Neuronal stem cell (in vitro differentiated cells): ENCODE measurements around the gene BCL6.

Source experiments
- DNase-seq: peaks from one replicate; pipeline ENCODE4 v3.0.0-alpha.2; 2013; ENCODE audit warnings: low spot score
- H2AFZ ChIP-seq: one replicate; pipeline ENCODE4 v1.6.1; 2013; ENCODE audit warnings: mild to moderate bottlenecking, low read length, inconsistent platforms
- H2AK5ac ChIP-seq: 2 replicates; pipeline ENCODE4 v1.6.1; 2013; ENCODE audit warnings: low read depth, mild to moderate bottlenecking, inconsistent platforms, low read length, moderate library complexity, mixed read lengths
- H2BK120ac ChIP-seq: 2 replicates; pipeline ENCODE4 v1.6.1; 2013; ENCODE audit warnings: low read depth, mild to moderate bottlenecking, inconsistent platforms, low read length, moderate library complexity, mixed read lengths
- H2BK12ac ChIP-seq: one replicate; pipeline ENCODE4 v1.6.1; 2013; ENCODE audit warnings: low read length, inconsistent platforms
- H2BK15ac ChIP-seq: 2 replicates; pipeline ENCODE4 v1.6.1; 2013; ENCODE audit warnings: mild to moderate bottlenecking, low read length, inconsistent platforms, mixed read lengths
- H2BK5ac ChIP-seq: one replicate; pipeline ENCODE4 v1.6.1; 2013; ENCODE audit warnings: inconsistent platforms, mild to moderate bottlenecking, low read length, moderate library complexity
- H3K14ac ChIP-seq: one replicate; pipeline ENCODE4 v1.6.1; 2013; ENCODE audit warnings: low read length, inconsistent platforms
- H3K18ac ChIP-seq: 2 replicates; pipeline ENCODE4 v1.6.1; 2013; ENCODE audit warnings: low read length, inconsistent platforms
- H3K23ac ChIP-seq: 2 replicates; pipeline ENCODE4 v1.6.1; 2013; ENCODE audit warnings: low read depth, mild to moderate bottlenecking, mixed read lengths, low read length, inconsistent platforms; ENCODE audit not compliant: poor library complexity
- H3K27ac ChIP-seq: replicated peaks from 3 replicates; pipeline ENCODE4 v1.5.1; 2013; ENCODE audit warnings: low read length, inconsistent platforms
- H3K27me3 ChIP-seq, 3 experiments: 2 replicates each; pipeline ENCODE4 v1.6.1; 2013; ENCODE audit warnings: low read length in 3 of 3, mild to moderate bottlenecking in 2 of 3, inconsistent platforms in 1 of 3, low read depth in 1 of 3, mixed read lengths in 1 of 3, moderate library complexity in 1 of 3; ENCODE audit not compliant: control insufficient read depth in 3 of 3, insufficient read depth in 3 of 3
- H3K36me3 ChIP-seq, 2 donors: replicated peaks in 1 of 2; 2 replicates each; pipeline ENCODE4 v1.6.1; 2013; ENCODE audit warnings: low read length in 2 of 2; ENCODE audit not compliant: control insufficient read depth in 2 of 2, insufficient read depth in 2 of 2
- H3K4ac ChIP-seq: 2 replicates; pipeline ENCODE4 v1.6.1; 2013; ENCODE audit warnings: inconsistent platforms, mild to moderate bottlenecking, low read length, moderate library complexity
- H3K4me1 ChIP-seq, 2 donors: 1 replicate in 1 of 2; 2 replicates in 1 of 2; pipeline ENCODE4 v1.6.1; 2013; ENCODE audit warnings: low read length in 2 of 2, low read depth in 1 of 2; ENCODE audit not compliant: control insufficient read depth in 2 of 2, insufficient read depth in 1 of 2
- H3K4me2 ChIP-seq: one replicate; pipeline ENCODE4 v1.6.1; 2013; ENCODE audit warnings: mild to moderate bottlenecking, low read length, inconsistent platforms; ENCODE audit not compliant: insufficient read depth, poor library complexity, severe bottlenecking
- H3K4me3 ChIP-seq, 2 donors: 2 replicates each; pipeline ENCODE4 v1.5.1; 2013; ENCODE audit warnings: low read length in 2 of 2, mild to moderate bottlenecking in 2 of 2, inconsistent platforms in 1 of 2, moderate library complexity in 1 of 2
- H3K79me1 ChIP-seq: one replicate; pipeline ENCODE4 v1.6.1; 2013; ENCODE audit warnings: low read depth, mild to moderate bottlenecking, inconsistent platforms, low read length, moderate library complexity
- H3K9ac ChIP-seq: one replicate; pipeline ENCODE4 v1.6.1; 2013; ENCODE audit warnings: mild to moderate bottlenecking, low read depth, low read length, inconsistent platforms; ENCODE audit not compliant: poor library complexity
- H3K9me3 ChIP-seq, 2 donors: replicated peaks in 1 of 2; 2 replicates each; pipeline versions ENCODE3 to v1.6.1; 2013; ENCODE audit warnings: low read length in 2 of 2, mild to moderate bottlenecking in 2 of 2, inconsistent platforms in 1 of 2, low read depth in 1 of 2, mixed read lengths in 1 of 2, moderate library complexity in 1 of 2; ENCODE audit not compliant: control insufficient read depth in 2 of 2, insufficient read depth in 1 of 2
- H4K8ac ChIP-seq: one replicate; pipeline ENCODE4 v1.6.1; 2013; ENCODE audit warnings: low read depth, mild to moderate bottlenecking, inconsistent platforms, low read length, moderate library complexity
- H4K91ac ChIP-seq: one replicate; pipeline ENCODE4 v1.6.1; 2013; ENCODE audit warnings: low read length, low read depth, mild to moderate bottlenecking, inconsistent platforms; ENCODE audit not compliant: poor library complexity
- WGBS, 2 donors: extraction: QIAGEN DNeasy Blood & Tissue Kit; methylation state at CpG; one replicate each; pipeline ENCODE4 v1.1.7; 2013; ENCODE audit warnings: missing lambda C conversion rate in 2 of 2, mixed read lengths in 1 of 2; ENCODE audit not compliant: insufficient read length in 2 of 2, insufficient replicate concordance in 1 of 2; ENCODE audit errors: extremely low coverage in 2 of 2; 5-methylcytosine and 5-hydroxymethylcytosine counted together

The BCL6 gene

DNA sequence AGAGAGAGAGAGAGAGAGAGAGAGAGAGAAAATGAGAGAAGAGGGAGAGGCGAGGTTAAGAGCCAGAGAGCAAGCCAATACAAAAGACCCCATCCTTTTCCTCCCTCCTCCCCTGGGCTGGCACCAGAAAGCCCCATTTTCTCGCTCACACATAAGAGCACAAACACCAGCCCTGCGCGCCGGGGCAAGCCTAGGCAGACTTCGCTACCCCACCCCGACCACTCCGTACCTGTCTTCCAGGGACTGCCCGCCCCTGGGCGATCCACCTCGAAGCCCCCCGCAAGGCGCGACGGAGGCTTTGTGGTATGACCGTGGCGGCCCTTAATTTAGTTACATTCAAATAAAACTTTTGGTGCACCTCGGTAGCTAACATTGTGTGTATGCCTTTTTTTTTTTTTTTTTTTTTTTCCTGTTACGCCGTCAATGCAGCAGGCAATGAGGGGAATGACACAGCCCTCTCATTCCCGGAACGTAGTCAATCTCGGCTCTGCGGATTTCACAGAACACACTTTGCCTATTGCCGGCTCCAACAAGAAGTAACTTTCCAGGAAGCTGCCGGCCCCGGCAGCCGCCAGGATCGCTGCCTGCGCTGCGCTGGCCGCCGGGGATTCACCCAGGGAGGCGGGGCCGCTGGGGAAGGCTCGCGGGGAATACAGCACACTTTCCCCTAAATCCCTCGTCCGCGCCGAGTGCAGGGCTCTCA is 7.7 kb downstream of the BCL6 start:
- no peaks in the 10 kb centered on the region for H3K9me3 ChIP-seq
- no peak overlapping the region for H2BK15ac ChIP-seq
- DNase-seq = no peak
- no peak overlapping the region for H3K4ac ChIP-seq
- H2BK120ac ChIP-seq = no peak overlapping the region
- H3K4me3 ChIP-seq = peak overlapping the region; percentile 54 to 78
- H3K79me1 ChIP-seq = no peaks in the 10 kb centered on the region
- no peak overlapping the region for H3K14ac ChIP-seq
- H3K4me1 ChIP-seq = peaks cover 11 to 14% of the 10 kb centered on the region in 2 donors
- no peak overlapping the region for H3K27ac ChIP-seq
- peaks cover 0 to 8% (median 0%) of the 10 kb centered on the region in 3 experiments for H3K27me3 ChIP-seq
- H2BK5ac ChIP-seq = no peak overlapping the region
- H3K23ac ChIP-seq = no peak overlapping the region
- peak overlapping the region; percentile 88 for H2AFZ ChIP-seq
- H3K4me2 ChIP-seq = peak overlapping the region; percentile 96
- no peak overlapping the region for H2BK12ac ChIP-seq
- peak overlapping the region; percentile 51 for H3K18ac ChIP-seq
- H4K8ac ChIP-seq = no peak overlapping the region
- no peak overlapping the region for H4K91ac ChIP-seq
- H2AK5ac ChIP-seq = no peak overlapping the region
- H3K36me3 ChIP-seq = peaks cover 6 to 7% of the 10 kb centered on the region in 2 donors
- H3K9ac ChIP-seq = no peak overlapping the region
- WGBS, 2 donors = no CpG with 5 or more reads among the region's 41 CpGs

- H3K79me1 ChIP-seq = no peaks in the 10 kb centered on the region
- H3K23ac ChIP-seq = no peak overlapping the region
- no peak overlapping the region for H4K91ac ChIP-seq
- H3K9ac ChIP-seq = no peak overlapping the region
- no peak overlapping the region for H3K4ac ChIP-seq
- no peak overlapping the region for H4K8ac ChIP-seq
- no peak overlapping the region for H2BK12ac ChIP-seq
- H3K18ac ChIP-seq = no peak overlapping the region
- no peak overlapping the region for H2BK15ac ChIP-seq
- H2AFZ ChIP-seq = peak overlapping the region; percentile 88
- peaks cover 11 to 14% of the 10 kb centered on the region in 2 donors for H3K4me1 ChIP-seq
- H3K27ac ChIP-seq = no peak overlapping the region
- H2AK5ac ChIP-seq = no peak overlapping the region
- no peak overlapping the region for H3K14ac ChIP-seq
- H2BK5ac ChIP-seq = no peak overlapping the region
- H3K36me3 ChIP-seq = peaks cover 7 to 8% of the 10 kb centered on the region in 2 donors
- peak overlapping the region in 1 of 2 donors; percentile 54 for H3K4me3 ChIP-seq
- peak overlapping the region; percentile 96 for H3K4me2 ChIP-seq
- H2BK120ac ChIP-seq = no peak overlapping the region
- no peaks in the 10 kb centered on the region for H3K9me3 ChIP-seq
- no peak for DNase-seq
- WGBS, 2 donors = no CpG with 5 or more reads among the region's 4 CpGs
- peaks cover 0 to 8% (median 0%) of the 10 kb centered on the region in 3 experiments for H3K27me3 ChIP-seq
Observed at GRCh38 chr3:187737006-187737367, 8.3 kb downstream of the BCL6 start.

DNA sequence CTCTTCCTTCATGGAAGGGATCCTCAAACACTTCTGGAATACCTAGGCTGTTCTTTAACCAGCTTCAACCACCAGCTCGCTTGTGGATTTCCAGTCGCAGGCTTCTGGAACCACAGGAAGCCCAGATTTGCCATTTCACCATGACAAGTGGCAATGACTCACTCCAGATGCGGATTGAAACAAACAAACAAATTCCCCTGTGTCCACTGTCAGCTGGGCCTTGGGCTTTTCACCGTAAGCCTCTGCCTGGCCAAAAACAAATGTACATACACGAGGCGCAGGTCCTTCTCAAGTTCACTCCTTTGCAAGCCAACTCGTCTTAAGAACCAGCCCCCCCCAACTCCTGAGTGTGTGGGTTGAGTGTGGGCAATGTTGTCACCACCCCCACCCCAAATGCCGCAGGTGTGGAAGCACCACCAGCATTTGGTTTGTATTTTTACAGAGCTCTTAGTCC is 8.8 kb downstream of the BCL6 start:
- Histone ChIP-seq H3K4me1 (peaks cover 9 to 12% of the 10 kb centered on the region in 2 donors), H3K23ac (no peak overlapping the region), H2BK15ac (no peak overlapping the region), H3K27me3 (peaks cover 0 to 8% (median 0%) of the 10 kb centered on the region in 3 experiments), H2BK5ac (no peak overlapping the region), H2AFZ (no peak overlapping the region), H3K9me3 (no peaks in the 10 kb centered on the region), H4K8ac (no peak overlapping the region), H3K14ac (no peak overlapping the region), H4K91ac (no peak overlapping the region), H3K4me2 (no peak overlapping the region), H3K27ac (no peak overlapping the region), H3K4me3 (no peak overlapping the region), H3K9ac (no peak overlapping the region), H2BK120ac (no peak overlapping the region), H3K36me3 (peaks cover 10 to 12% of the 10 kb centered on the region in 2 donors), H2AK5ac (no peak overlapping the region), H3K79me1 (no peaks in the 10 kb centered on the region), H3K18ac (no peak overlapping the region), H3K4ac (no peak overlapping the region), H2BK12ac (no peak overlapping the region)
- no CpG with 5 or more reads among the region's 8 CpGs for WGBS, 2 donors
- DNase-seq = no peak

- no CpG with 5 or more reads among the region's 3 CpGs for WGBS, 2 donors
- no peak overlapping the region for H3K18ac ChIP-seq
- no peak overlapping the region for H3K9ac ChIP-seq
- H2AK5ac ChIP-seq = no peak overlapping the region
- no peaks in the 10 kb centered on the region for H3K79me1 ChIP-seq
- H2BK12ac ChIP-seq = no peak overlapping the region
- H3K4me3 ChIP-seq = no peak overlapping the region
- no peak for DNase-seq
- no peak overlapping the region for H2AFZ ChIP-seq
- H4K8ac ChIP-seq = no peak overlapping the region
- H3K14ac ChIP-seq = no peak overlapping the region
- no peak overlapping the region for H4K91ac ChIP-seq
- H3K4ac ChIP-seq = no peak overlapping the region
- no peak overlapping the region for H3K23ac ChIP-seq
- H2BK5ac ChIP-seq = no peak overlapping the region
- H3K36me3 ChIP-seq = peaks cover 12 to 18% of the 10 kb centered on the region in 2 donors
- H2BK120ac ChIP-seq = no peak overlapping the region
- peaks cover 0 to 5% (median 0%) of the 10 kb centered on the region in 3 experiments for H3K27me3 ChIP-seq
- peaks cover 9 to 12% of the 10 kb centered on the region in 2 donors for H3K4me1 ChIP-seq
- no peaks in the 10 kb centered on the region for H3K9me3 ChIP-seq
- no peak overlapping the region for H3K27ac ChIP-seq
- no peak overlapping the region for H3K4me2 ChIP-seq
- no peak overlapping the region for H2BK15ac ChIP-seq
Observed at GRCh38 chr3:187735837-187736236, 9.4 kb downstream of the BCL6 start.
